GM11168 (cell line): ENCODE measurements around the gene SCN2B.

ENCODE experiments used
- in situ Hi-C: fragments of 300-500 bp; cut with MboI; formaldehyde crosslinking; loops from one replicate; pipeline ENCODE4 v1.12.0; 2022; ENCODE audit warnings: low sequenced_read_pairs; ENCODE audit not compliant: unreplicated experiment

SCN2B gene

GRCh38 chr11:118156531-118157185 is 19.8 kb downstream of the SCN2B start:
- in situ Hi-C loops: no loop called here

GRCh38 chr11:118155776-118156530 is 20.5 kb downstream of the SCN2B start:
- in situ Hi-C loops: no loop called here

GRCh38 chr11:118154641-118155040 is 21.8 kb downstream of the SCN2B start:
- in situ Hi-C loops: no loop called here

- in situ Hi-C loops: no loop called here
These were observed 22.5 kb downstream of the SCN2B start for GRCh38 chr11:118153976-118154375.

GRCh38 chr11:118153516-118153915 is 22.9 kb downstream of the SCN2B start:
- in situ Hi-C loops: no loop called here

- in situ Hi-C loops: no loop called here
These were observed 23.6 kb downstream of the SCN2B start, which contains the start of gene SCN4B for GRCh38 chr11:118152552-118153471. SCN4B (minus strand) TSS chr11:118152823; CDS start chr11:118152673, 150 bp downstream.

GRCh38 chr11:118152020-118152551 is 24.4 kb downstream of the SCN2B start:
- in situ Hi-C loops: no loop called here

- in situ Hi-C loops: no loop called here
These were observed 25.0 kb downstream of the SCN2B start for GRCh38 chr11:118151431-118151830.

- in situ Hi-C loops: no loop called here
These were observed 26.9 kb downstream of the SCN2B start for GRCh38 chr11:118149493-118149892.

- in situ Hi-C loops: no loop called here
These were observed 27.6 kb downstream of the SCN2B start for GRCh38 chr11:118148856-118149255.

GRCh38 chr11:118148240-118148639 is 28.2 kb downstream of the SCN2B start:
- in situ Hi-C loops: no loop called here

GRCh38 chr11:118147502-118147901 is 28.9 kb downstream of the SCN2B start:
- in situ Hi-C loops: no loop called here

- in situ Hi-C loops: no loop called here
These were observed 29.9 kb downstream of the SCN2B start for GRCh38 chr11:118146554-118146953.

- in situ Hi-C loops: no loop called here
These were observed 30.9 kb downstream of the SCN2B start for GRCh38 chr11:118145285-118146227.

- in situ Hi-C loops: no loop called here
These were observed 31.9 kb downstream of the SCN2B start for GRCh38 chr11:118144301-118145268.

- in situ Hi-C loops: no loop called here
These were observed 32.7 kb downstream of the SCN2B start for GRCh38 chr11:118143661-118144185.

- in situ Hi-C loops: no loop called here
These were observed 33.6 kb downstream of the SCN2B start for GRCh38 chr11:118142809-118143208.

GRCh38 chr11:118142081-118142480 is 34.4 kb downstream of the SCN2B start:
- in situ Hi-C loops: no loop called here
